HCT116 (cell line): ENCODE measurements around the gene NEURL1. TPM values are rescaled to one million over a fixed set of nuclear protein-coding genes. Genes with fewer than 3 reads are reported as not detected.
"Not testable (repeated sequence)": the region's sequence is repeated elsewhere in the genome, so short reads cannot be mapped to it uniquely, and the experiment has no call there.

Experiments used
- ATAC-seq: fragments of 200-7000 bp; cut with Tn5 transposase; 2 replicates; pipeline ENCODE4 v1.9.1; 2020; ENCODE audit warnings: mild to moderate bottlenecking, moderate library complexity
- BruUV-seq: library from RNA; stranded (reverse); fragments of 400-500 nt; replicated peaks from 2 replicates; lab custom pipeline; 2021; lab: Mats Ljungman, UMichigan
- CTCF ChIA-PET: fragments of 300-600 bp; sonication (Branson Sonifier 250); formaldehyde crosslinking; loops from one replicate; lab custom pipeline; 2021; ENCODE audit warnings: antibody characterized with exemption; lab: Charles Lee
- POLR2A ChIA-PET: fragments of 300-600, 350-600 bp; sonication (Branson Sonifier 250); formaldehyde crosslinking; loops from one replicate; lab custom pipeline; 2021; ENCODE audit warnings: antibody characterized with exemption; lab: Charles Lee
- RAD21 ChIA-PET, 2 experiments: fragments of 300-600 bp; sonication (Branson Sonifier 250); formaldehyde crosslinking; loops; one replicate each; lab custom pipeline; 2023; ENCODE audit warnings: low total read pairs in 2 of 2; ENCODE audit not compliant: uncharacterized antibody in 2 of 2, unreplicated experiment in 2 of 2, low non-redundant PET in 1 of 2; lab: Charles Lee
- DNase-seq: peaks from one replicate; pipeline ENCODE4 v3.0.0-alpha.2; 2010; ENCODE audit warnings: low read depth, low spot score
- H2AFZ ChIP-seq: fragments of 200-600 bp; shearing (Covaris generic), sonication (generic); 2 replicates; pipeline ENCODE4 v1.6.1; 2017; ENCODE audit warnings: low read depth, mixed run types, mixed read lengths, antibody characterized with exemption, low read length; ENCODE audit not compliant: poor library complexity, severe bottlenecking
- H3K27ac ChIP-seq: 2 replicates; pipeline ENCODE4 v1.5.1; 2012; ENCODE audit warnings: low read depth, low read length
- H3K27me3 ChIP-seq: fragments of 200-600 bp; sonication (generic); 2 replicates; pipeline ENCODE4 v1.6.1; 2016; ENCODE audit warnings: mixed run types, low read length, mixed read lengths; ENCODE audit not compliant: insufficient read depth
- H3K36me3 ChIP-seq, 2 experiments: fragments of 200-500 bp in 1 of 2; fragments of 200-600 bp in 1 of 2; sonication (Bioruptor generic) in 1 of 2; sonication (generic) in 1 of 2; 2 replicates each; pipeline versions ENCODE4 v1.5.1 to v1.6.1; 2014 to 2016; ENCODE audit warnings: low read length in 2 of 2, inconsistent platforms in 1 of 2, mixed read lengths in 1 of 2, mixed run types in 1 of 2; ENCODE audit not compliant: insufficient read depth in 2 of 2, control insufficient read depth in 1 of 2
- H3K4me1 ChIP-seq, 2 experiments: fragments of 200-600 bp in 1 of 2; sonication (generic) in 1 of 2; 2 replicates each; pipeline versions ENCODE4 v1.5.1 to v1.6.1; 2012 to 2017; ENCODE audit warnings: low read length in 2 of 2, inconsistent platforms in 1 of 2, mild to moderate bottlenecking in 1 of 2, mixed read lengths in 1 of 2, mixed run types in 1 of 2, moderate library complexity in 1 of 2; ENCODE audit not compliant: insufficient read depth in 2 of 2, control insufficient read depth in 1 of 2
- H3K4me2 ChIP-seq: fragments of 200-600 bp; sonication (generic); 2 replicates; pipeline ENCODE4 v1.6.1; 2017; ENCODE audit warnings: mixed run types, low read length, mixed read lengths
- H3K4me3 ChIP-seq, 2 experiments: fragments of 200-600 bp in 1 of 2; sonication (generic) in 1 of 2; replicated peaks in 1 of 2; 2 replicates each; pipeline ENCODE4 v1.5.1; 2011 to 2016; ENCODE audit warnings: low read length in 2 of 2, control low read depth in 1 of 2, low read depth in 1 of 2, mild to moderate bottlenecking in 1 of 2, mixed read lengths in 1 of 2, mixed run types in 1 of 2
- H3K79me2 ChIP-seq: fragments of 200-600 bp; sonication (generic); 2 replicates; pipeline ENCODE4 v1.6.1; 2017; ENCODE audit warnings: mild to moderate bottlenecking, mixed run types, low read length, moderate library complexity, mixed read lengths; ENCODE audit not compliant: insufficient read depth
- H3K9ac ChIP-seq: fragments of 200-600 bp; sonication (generic); 2 replicates; pipeline ENCODE4 v1.6.1; 2016; ENCODE audit warnings: low read length, mixed read lengths
- H3K9me2 ChIP-seq: fragments of 200-600 bp; sonication (generic), shearing (Covaris generic); 2 replicates; pipeline ENCODE4 v1.6.1; 2017; ENCODE audit warnings: mixed run types, mild to moderate bottlenecking, moderate library complexity; ENCODE audit not compliant: insufficient read depth
- H3K9me3 ChIP-seq, 2 experiments: fragments of 200-500 bp in 1 of 2; fragments of 200-600 bp in 1 of 2; sonication (Bioruptor generic) in 1 of 2; sonication (generic) in 1 of 2; 2 replicates each; pipeline ENCODE4 v1.6.1; 2014 to 2017; ENCODE audit warnings: low read length in 2 of 2, mixed read lengths in 2 of 2, inconsistent platforms in 1 of 2, low read depth in 1 of 2, mild to moderate bottlenecking in 1 of 2, mixed run types in 1 of 2, moderate library complexity in 1 of 2; ENCODE audit not compliant: control insufficient read depth in 1 of 2, insufficient read depth in 1 of 2
- H4K20me1 ChIP-seq: fragments of 200-600 bp; sonication (generic), shearing (Covaris generic); 2 replicates; pipeline ENCODE4 v1.6.1; 2017; ENCODE audit warnings: mixed run types, mild to moderate bottlenecking, moderate library complexity; ENCODE audit not compliant: insufficient read depth
- CBX3 ChIP-seq: IDR thresholded peaks from 2 replicates; pipeline ENCODE4 v1.6.1; 2012; ENCODE audit warnings: low read depth
- CEBPB ChIP-seq: IDR thresholded peaks from 2 replicates; pipeline ENCODE4 v1.6.1; 2012; ENCODE audit warnings: low read depth
- CTCF ChIP-seq, 3 experiments: fragments of 200-600 bp in 1 of 3; sonication (generic) in 1 of 3; IDR thresholded peaks in 2 of 3; conservative IDR thresholded peaks in 1 of 3; 2 replicates each; pipeline ENCODE4 v1.5.1; 2012 to 2017; ENCODE audit warnings: low read depth in 2 of 3, low read length in 2 of 3, antibody characterized with exemption in 1 of 3, borderline replicate concordance in 1 of 3, control low read depth in 1 of 3, mild to moderate bottlenecking in 1 of 3, mixed read lengths in 1 of 3, mixed run types in 1 of 3, moderate library complexity in 1 of 3; ENCODE audit not compliant: insufficient read depth in 1 of 3
- ELF1 ChIP-seq: IDR thresholded peaks from 2 replicates; pipeline ENCODE4 v1.6.1; 2012; ENCODE audit warnings: low read depth, borderline replicate concordance
- RAD21 ChIP-seq: IDR thresholded peaks from 2 replicates; pipeline ENCODE4 v1.6.1; 2012; ENCODE audit warnings: low read depth, mild to moderate bottlenecking
- SIN3A ChIP-seq: IDR thresholded peaks from 2 replicates; pipeline ENCODE4 v1.6.1; 2012; ENCODE audit warnings: low read depth
- SRF ChIP-seq: IDR thresholded peaks from 2 replicates; pipeline ENCODE4 v1.6.1; 2012; ENCODE audit warnings: low read depth
- YY1 ChIP-seq: IDR thresholded peaks from 2 replicates; pipeline ENCODE4 v1.6.1; 2011; ENCODE audit warnings: low read length, low read depth, moderate library complexity, mild to moderate bottlenecking; ENCODE audit not compliant: insufficient replicate concordance; ENCODE audit errors: extremely low read depth
- intact Hi-C: fragments of 100-400 bp; cut with micrococcal nuclease; formaldehyde crosslinking; loops from 2 replicates; pipeline ENCODE4 v1.10.0; 2022
- total RNA-seq: library from RNA; stranded (reverse); gene quantifications from one replicate; pipeline ENCODE4 v1.2.1, GENCODE V29; 2021; ENCODE audit not compliant: unreplicated experiment

The NEURL1 gene
- total RNA-seq, 1 experiment from 2014 or later: 1.4 TPM

- peak; percentile 84 for TF ChIP-seq CBX3
- TF ChIP-seq YY1: peak; percentile 53
- no peak for TF ChIP-seq ELF1
- peak; percentile 83 to 91 (median 87) for TF ChIP-seq CTCF (IDR thresholded peaks at IDR 0.05 in 2 of 3, conservative IDR thresholded peaks at IDR 0.05 in 1 of 3; ENCODE audit: borderline replicate concordance in 1 of 3, insufficient read depth in 1 of 3, low read depth in 2 of 3, low read length in 2 of 3)
- TF ChIP-seq CEBPB: no peak
- TF ChIP-seq SRF: no peak
- TF ChIP-seq SIN3A: no peak
- TF ChIP-seq RAD21: peak; percentile 82
- no peaks in the 10 kb centered on the region for H3K36me3 ChIP-seq
- peak overlapping the region; percentile 5 for H3K4me2 ChIP-seq
- no peaks in the 10 kb centered on the region for H4K20me1 ChIP-seq
- no peaks in the 10 kb centered on the region for H3K79me2 ChIP-seq
- ChIA-PET POLR2A (no interaction called here), RAD21 (no interaction called here), CTCF (interaction anchor here (0.9 to 1.5 kb wide), 2 partner anchors 8 to 61 kb away, joined by 3 to 6 read pairs; no protein-coding TSS in a partner anchor)
- no peak overlapping the region for H3K9ac ChIP-seq
- BruUV-seq: no TSS peak
- ATAC-seq (peak; percentile 69), DNase-seq (peak; percentile 87)
- H3K27ac ChIP-seq: no peak overlapping the region
- no peaks in the 10 kb centered on the region for H3K9me2 ChIP-seq
- no peak overlapping the region for H3K4me3 ChIP-seq
- intact Hi-C loops: loop anchor here (1.0 to 10.0 kb wide), 5 partner anchors 31 to 747 kb away; no protein-coding TSS in a partner anchor
- H3K27me3 ChIP-seq: no peaks in the 10 kb centered on the region
- H2AFZ ChIP-seq: peak overlapping the region; percentile 84
- H3K9me3 ChIP-seq: no peaks in the 10 kb centered on the region
- H3K4me1 ChIP-seq: peaks cover 18 to 45% of the 10 kb centered on the region in 2 experiments
Observed at GRCh38 chr10:103481974-103482531, 11.5 kb upstream of the NEURL1 start.

GRCh38 chr10:103486635-103487409 lies 6.7 kb upstream of the NEURL1 start:
- H3K27ac ChIP-seq, H3K9me3 ChIP-seq, H3K27me3 ChIP-seq, DNase-seq, H3K79me2 ChIP-seq, H3K9me2 ChIP-seq, H2AFZ ChIP-seq, H3K4me2 ChIP-seq, H4K20me1 ChIP-seq, ATAC-seq, BruUV-seq, H3K36me3 ChIP-seq, H3K4me3 ChIP-seq, H3K9ac ChIP-seq, POLR2A ChIA-PET: not testable (repeated sequence)
- peaks cover 4 to 33% of the 10 kb centered on the region in 2 experiments for H3K4me1 ChIP-seq
- intact Hi-C loops: loop anchor here (5.0 to 10.0 kb wide), 2 partner anchors 245 to 752 kb away; no protein-coding TSS in a partner anchor
- ChIA-PET RAD21 (interaction anchor here (1.1 to 1.4 kb wide), 2 partner anchors 569 kb away, joined by 3 read pairs; partner anchors contain the start of gene CNNM2 (in 2 of the 2)), CTCF (interaction anchor here (0.8 to 3.3 kb wide), 12 partner anchors 10 to 242 kb away, joined by 3 to 9 read pairs (median 6); no protein-coding TSS in a partner anchor)
